Activated CD4-positive, alpha-beta T cell treated with anti-CD3 and anti-CD28 coated beads, Interleukin-2, Interleukin-6, amounts not matched to agents 100 ng/mL and 50 ng/mL, durations not matched to agents 16 hours and 8 hours (primary cell): ENCODE results near the gene AFAP1.

Experiments used
- DNase-seq: peaks from one replicate; pipeline ENCODE4 v3.0.0-alpha.2; 2020

AFAP1 gene

GRCh38 chr4:7862561-7863192 lies 77.0 kb downstream of the AFAP1 start:
- DNase-seq, result no peak

GRCh38 chr4:7861440-7861881 lies 78.2 kb downstream of the AFAP1 start:
- no peak for DNase-seq

DNA sequence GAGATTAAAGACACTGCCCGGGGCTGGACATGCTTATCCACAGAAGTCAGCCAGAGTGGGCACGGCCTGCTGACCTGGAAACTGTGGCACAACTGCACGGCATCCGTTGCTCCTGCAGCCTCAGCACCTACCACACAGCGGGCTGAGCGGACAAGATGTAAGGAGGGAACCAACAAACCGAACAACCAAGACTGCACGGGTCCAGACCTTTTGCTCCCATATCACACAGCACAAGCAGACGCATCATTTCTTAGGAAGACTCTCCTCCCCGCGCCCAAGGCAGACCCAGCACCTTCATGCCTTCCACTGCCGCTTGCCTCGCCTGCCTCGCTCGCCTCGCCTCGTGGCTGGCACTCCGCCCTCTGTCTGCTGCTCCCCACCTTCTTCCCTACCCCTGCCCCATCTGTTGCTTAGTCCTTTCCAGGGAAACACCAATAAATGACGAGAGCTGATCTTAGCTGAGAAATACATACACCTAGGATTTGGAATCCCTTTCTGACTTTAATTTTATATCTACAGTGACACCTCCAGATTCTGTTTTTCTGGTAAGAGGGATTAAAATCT lies 79.0 kb downstream of the AFAP1 start:
- no peak for DNase-seq

DNA sequence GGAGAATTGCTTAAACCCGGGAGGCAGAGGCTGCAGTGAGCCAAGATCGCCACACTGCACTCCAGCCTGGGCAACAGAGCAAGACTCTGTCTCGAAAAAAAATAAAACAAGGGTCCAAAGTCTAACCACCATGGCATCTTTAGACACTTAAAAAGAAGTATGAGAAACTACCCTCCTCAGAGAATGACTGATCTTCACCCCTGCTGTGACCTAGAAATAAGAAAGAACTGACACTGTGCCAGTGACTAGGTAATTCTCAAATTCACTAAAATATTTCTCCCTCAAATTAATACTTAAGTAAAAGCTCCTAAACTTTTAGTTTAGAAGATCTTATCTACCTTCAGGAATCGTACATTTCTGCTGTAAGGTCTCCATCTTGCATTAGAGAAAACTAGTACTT lies 80.3 kb downstream of the AFAP1 start:
- DNase-seq, result no peak

DNA sequence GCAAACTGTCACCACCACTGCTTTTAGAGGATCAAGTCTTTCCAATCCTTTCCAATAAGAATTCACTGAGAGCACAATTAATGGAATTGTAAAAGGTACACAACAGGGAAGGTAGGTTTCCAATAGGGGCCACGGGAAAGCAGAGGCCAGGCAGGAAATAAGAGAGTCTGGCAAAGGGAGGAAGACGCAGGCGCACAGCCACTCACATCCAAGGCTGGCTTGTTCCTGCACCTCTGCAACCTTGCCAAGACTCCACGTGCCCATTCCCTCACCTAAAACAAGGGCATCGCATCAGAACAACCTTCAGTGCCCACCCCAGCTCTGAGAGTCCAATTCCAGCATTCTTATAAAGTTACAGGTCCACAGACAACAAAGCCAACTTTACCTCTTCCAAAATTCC lies 81.2 kb downstream of the AFAP1 start:
- no peak for DNase-seq

DNA sequence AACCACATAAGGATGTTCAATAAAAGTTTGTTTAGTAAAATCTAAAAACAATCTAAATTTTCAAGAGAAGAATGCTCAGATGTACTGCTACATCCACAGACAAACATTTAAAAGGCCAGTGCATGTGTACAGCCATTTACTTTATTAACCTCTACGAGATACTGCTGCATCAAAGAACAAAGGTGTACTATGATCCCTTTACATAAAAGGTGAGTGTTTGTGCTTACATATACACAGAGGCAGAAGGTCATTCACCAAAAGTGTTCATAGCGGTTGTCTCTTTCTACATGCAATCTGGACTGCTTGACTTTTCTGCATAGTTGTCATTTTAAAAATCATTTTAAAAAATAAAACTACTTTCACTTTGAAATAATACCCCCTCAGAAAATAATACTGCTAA lies 81.7 kb downstream of the AFAP1 start:
- DNase-seq, result no peak

- peak; percentile 78 for DNase-seq
These were observed 82.4 kb downstream of the AFAP1 start for GRCh38 chr4:7857238-7857701.

DNA sequence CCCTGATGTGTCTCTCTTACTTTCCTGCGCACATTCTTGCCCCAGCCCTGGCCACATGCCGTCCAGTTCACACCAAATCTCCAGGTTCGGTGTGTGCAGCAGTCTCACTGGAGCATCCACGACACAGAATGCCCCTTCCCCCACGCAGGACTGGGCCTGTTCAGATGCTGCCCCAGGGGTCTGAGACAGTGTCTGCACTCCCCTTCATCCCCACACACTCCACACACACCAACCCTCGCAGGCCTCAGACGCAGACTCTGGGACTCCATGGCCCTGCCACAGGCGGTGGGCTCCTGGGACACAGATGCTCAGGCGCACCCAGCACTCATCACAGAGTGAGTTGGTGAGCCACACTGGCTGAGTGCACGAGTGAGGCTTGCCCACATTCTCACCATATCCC lies 83.9 kb downstream of the AFAP1 start:
- DNase-seq, result no peak

GRCh38 chr4:7854697-7855370 lies 84.8 kb downstream of the AFAP1 start:
- peak; percentile 89 for DNase-seq

- DNase-seq, result no peak
These were observed 85.4 kb downstream of the AFAP1 start for GRCh38 chr4:7854216-7854615.

- no peak for DNase-seq
These were observed 86.4 kb downstream of the AFAP1 start for GRCh38 chr4:7853271-7853670.

DNA sequence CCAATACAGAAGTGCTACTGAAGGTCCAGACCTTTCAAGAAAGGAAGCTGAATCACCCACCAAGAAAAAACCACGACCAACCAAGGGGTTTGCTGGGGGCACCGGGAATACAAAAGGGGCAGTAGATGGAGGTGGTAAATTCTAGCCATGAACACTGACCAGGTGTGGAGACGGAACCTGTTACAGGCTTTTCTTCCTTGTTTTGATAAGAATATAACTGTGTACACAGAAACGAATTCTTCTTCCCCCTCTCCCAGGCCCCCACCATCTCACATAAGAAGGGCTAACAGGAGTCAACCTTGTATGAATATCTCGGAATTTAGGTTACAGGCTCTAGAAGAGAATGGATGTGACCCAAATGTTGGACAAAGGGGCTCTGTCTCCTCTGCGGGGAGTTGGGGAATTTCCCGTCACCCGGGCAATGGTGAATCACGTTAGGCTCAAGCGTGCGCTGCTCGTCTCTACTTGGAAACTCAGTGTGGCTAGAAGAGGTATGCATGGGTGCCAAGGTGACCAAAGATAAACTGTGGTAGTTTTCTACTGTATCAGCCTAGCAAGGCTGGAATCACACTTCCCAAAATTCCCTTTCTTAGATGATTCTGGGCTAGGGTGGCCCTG lies 87.0 kb downstream of the AFAP1 start:
- DNase-seq, result peak; percentile 57

DNA sequence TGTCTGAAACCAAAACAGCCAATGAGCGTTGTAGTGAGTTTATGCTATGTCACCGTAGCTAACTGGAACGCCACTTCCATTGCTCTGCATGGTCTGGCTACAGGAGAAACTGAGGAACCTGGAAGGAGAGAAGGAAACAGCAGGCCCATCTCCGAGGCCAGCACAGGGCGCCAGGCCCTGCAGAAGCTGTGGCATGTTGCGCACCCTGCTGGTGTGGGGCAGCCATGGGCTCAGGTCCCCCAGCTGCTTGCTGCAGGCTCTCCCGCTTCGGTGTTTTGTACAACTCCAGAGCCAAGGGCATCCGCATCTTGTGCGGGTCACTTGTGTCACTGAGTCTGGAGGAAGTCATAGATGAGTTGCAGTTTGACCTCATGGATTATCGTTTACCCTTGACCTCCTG lies 89.2 kb downstream of the AFAP1 start:
- no peak for DNase-seq

GRCh38 chr4:7847206-7847605 lies 92.5 kb downstream of the AFAP1 start:
- no peak for DNase-seq

DNA sequence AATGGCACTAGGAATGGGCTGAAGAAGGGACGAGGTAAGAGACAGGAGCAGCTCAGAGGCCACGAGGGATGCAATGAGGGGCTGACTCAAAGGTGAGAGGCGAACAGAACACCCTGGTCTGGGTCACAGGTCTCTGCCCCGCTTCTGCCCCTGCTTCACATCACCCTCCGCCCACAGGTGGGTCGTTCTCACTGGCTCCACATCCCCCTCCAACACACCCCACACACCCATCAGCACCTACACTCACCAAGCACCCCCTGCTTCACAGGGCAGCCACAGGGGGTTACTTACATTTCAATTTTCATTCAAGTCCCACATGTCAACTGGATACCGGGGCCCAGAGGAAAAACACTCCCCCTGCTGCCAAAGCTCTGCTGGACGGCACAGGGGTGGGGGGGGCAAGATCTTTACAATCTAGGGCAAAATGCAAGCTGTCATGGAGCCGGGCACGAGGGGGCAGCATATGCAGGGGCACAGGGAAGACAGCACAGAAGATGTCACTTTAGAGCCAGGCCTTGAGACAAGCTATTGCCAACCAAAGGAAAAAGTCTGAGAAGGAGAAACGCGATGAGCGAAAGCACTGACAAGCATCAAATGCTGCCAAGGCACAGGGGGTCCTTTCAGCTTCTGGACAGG lies 94.0 kb downstream of the AFAP1 start:
- DNase-seq, result no peak

GRCh38 chr4:7844594-7844991 lies 95.1 kb downstream of the AFAP1 start:
- DNase-seq, result no peak

GRCh38 chr4:7843831-7844593 lies 95.6 kb downstream of the AFAP1 start:
- peak; percentile 82 for DNase-seq

- no peak for DNase-seq
These were observed 97.0 kb downstream of the AFAP1 start for GRCh38 chr4:7842384-7843279.

DNA sequence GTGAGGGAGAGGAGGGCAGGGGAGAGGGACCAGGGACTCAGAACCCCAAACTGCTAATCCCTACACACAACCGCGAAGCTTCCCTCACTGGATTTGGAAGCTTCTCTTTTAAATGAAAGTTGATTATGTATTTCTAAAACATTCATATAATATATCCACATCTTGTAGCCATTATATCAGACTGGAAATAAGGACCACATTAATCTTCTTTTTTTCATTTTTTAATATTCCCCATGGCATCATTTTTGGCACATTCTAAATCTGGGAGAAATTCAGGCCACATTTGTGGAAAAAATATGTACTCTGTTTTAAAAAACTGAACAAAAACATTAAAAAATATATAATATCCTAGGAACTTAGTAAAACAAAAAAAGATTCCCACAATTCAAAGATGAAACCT lies 97.8 kb downstream of the AFAP1 start:
- DNase-seq, result no peak

GRCh38 chr4:7841071-7841470 lies 98.6 kb downstream of the AFAP1 start:
- DNase-seq, result no peak

DNA sequence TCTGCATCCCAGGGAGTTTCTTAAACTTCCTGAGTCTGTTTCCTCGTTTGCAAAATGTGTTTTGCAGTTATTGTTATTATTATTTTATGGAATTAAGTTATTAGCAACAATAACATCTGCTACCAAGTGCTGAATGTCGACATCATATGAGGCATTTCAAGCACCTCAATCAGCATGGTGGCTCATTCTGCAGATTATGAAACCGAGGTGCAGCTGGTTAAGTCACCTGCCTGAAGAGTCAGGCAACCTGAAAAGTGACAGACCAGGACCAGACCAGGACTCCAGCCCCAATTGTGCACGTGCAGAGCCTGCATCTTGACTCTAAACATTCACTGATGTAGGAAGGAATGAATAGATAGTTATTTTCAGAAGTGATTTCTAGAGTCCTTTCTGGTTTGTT lies 99.8 kb downstream of the AFAP1 start:
- DNase-seq, result no peak
